ENCODE results near the gene GALNT14.

GALNT14 gene

DNA sequence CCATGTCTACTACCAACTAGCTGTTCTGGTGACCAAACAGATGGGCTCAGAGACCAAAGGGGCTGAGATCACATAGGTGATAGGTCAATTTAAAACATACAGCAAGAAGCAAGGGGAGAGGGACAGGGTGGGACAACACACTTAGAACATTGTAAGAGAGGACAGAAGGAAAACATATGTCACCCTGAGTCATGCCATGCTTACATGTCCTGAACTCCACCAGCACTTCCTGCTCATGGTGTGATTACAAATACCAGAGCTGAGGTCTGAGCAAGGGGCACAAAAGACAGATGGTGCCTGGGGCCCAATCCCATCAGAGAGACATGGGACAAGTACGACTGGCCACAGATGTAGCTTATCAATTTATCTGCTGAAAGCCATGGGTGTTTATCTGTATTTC is 28.7 kb upstream of the GALNT14 start:
- TF ChIP-seq, protein P1, sequence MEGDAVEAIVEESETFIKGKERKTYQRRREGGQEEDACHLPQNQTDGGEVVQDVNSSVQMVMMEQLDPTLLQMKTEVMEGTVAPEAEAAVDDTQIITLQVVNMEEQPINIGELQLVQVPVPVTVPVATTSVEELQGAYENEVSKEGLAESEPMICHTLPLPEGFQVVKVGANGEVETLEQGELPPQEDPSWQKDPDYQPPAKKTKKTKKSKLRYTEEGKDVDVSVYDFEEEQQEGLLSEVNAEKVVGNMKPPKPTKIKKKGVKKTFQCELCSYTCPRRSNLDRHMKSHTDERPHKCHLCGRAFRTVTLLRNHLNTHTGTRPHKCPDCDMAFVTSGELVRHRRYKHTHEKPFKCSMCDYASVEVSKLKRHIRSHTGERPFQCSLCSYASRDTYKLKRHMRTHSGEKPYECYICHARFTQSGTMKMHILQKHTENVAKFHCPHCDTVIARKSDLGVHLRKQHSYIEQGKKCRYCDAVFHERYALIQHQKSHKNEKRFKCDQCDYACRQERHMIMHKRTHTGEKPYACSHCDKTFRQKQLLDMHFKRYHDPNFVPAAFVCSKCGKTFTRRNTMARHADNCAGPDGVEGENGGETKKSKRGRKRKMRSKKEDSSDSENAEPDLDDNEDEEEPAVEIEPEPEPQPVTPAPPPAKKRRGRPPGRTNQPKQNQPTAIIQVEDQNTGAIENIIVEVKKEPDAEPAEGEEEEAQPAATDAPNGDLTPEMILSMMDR (IDR thresholded peaks at IDR 0.05; ENCODE audit: insufficient read depth, low read depth, low read length, missing control alignments): no peak
- DNase-seq (ENCODE audit: low read depth): no peak
- H3K4me3 ChIP-seq (ENCODE audit: low read depth, low read length): no peak overlapping the region

GRCh38 chr2:31163011-31163539 is 24.8 kb upstream of the GALNT14 start:
- no peak for DNase-seq (ENCODE audit: low read depth)
- no peak overlapping the region for H3K4me3 ChIP-seq (ENCODE audit: low read depth, low read length)
- TF ChIP-seq, protein P1 (IDR thresholded peaks at IDR 0.05; ENCODE audit: insufficient read depth, low read depth, low read length, missing control alignments): no peak

DNA sequence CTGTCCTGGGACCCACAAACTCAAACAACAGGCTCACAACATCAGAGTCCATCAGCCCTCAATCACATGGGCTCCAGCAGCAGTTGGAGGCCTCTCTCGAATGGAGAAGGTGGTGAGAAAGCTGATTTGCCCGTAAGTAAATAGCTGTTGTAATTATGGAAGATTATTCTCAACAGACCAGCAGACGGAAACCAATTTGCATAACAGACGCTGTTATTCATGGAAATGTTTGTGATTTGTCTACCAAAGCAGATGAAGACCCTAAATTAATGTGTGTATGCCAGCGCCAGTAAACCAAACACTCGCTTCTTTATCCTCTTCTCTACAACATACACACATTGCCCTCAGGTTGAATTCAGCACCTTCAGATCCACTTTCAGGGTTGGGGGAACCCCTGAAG is 23.4 kb upstream of the GALNT14 start:
- no peak for DNase-seq (ENCODE audit: low read depth)
- H3K4me3 ChIP-seq (ENCODE audit: low read depth, low read length): no peak overlapping the region
- TF ChIP-seq, protein P1 (IDR thresholded peaks at IDR 0.05; ENCODE audit: insufficient read depth, low read depth, low read length, missing control alignments): no peak

DNA sequence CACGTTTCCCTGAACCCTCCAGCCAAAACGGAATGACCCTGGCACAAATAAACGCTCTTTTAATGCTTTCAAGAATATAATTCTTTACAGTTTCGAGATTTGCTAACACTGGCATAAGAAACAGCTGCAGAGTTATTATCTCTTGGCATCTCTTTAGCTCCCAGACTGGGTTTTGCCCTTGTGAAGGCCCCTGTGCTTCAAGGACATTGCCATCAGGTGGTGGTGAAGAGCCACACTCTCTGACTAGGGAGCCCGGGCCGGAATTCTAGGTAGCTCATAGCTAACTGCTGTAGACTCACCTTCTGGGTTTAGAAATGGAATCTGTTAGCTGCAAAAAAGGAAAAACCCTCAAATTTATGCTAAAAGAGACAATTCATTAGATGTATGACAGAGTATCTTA is 13.3 kb upstream of the GALNT14 start:
- no peak overlapping the region for H3K4me3 ChIP-seq (ENCODE audit: low read depth, low read length)
- no peak for DNase-seq (ENCODE audit: low read depth)
- TF ChIP-seq, protein P1 (IDR thresholded peaks at IDR 0.05; ENCODE audit: insufficient read depth, low read depth, low read length, missing control alignments): no peak

DNA sequence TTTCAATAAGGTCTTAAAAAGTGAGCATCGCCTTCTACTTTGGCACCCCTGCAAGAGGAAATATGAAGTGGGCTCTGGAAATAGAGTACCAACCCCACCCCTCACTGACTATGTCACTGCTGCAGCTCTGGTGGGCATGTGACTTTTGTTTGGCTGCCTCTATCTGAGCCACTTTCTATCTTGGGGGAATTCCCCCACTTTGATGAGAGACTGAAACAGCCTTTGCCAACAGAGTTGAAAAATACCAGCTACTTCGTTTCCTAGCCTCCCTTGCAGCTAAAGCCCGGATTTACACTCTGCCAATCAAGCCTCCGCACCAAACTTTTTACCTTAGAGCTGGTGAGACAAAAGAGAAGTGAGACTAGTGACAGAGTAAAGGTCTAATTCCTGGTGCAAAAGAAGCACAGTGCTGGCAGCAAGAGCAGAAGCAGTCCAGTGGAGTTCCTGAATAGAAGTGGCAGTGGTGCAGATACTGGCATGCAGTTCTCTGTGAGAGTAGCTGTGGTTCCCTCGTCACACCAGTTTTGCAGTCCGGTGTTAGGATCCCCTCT is 12.0 kb upstream of the GALNT14 start:
- DNase-seq (ENCODE audit: low read depth): no peak
- TF ChIP-seq, protein P1 (IDR thresholded peaks at IDR 0.05; ENCODE audit: insufficient read depth, low read depth, low read length, missing control alignments): no peak
- H3K4me3 ChIP-seq (ENCODE audit: low read depth, low read length): no peak overlapping the region

DNA sequence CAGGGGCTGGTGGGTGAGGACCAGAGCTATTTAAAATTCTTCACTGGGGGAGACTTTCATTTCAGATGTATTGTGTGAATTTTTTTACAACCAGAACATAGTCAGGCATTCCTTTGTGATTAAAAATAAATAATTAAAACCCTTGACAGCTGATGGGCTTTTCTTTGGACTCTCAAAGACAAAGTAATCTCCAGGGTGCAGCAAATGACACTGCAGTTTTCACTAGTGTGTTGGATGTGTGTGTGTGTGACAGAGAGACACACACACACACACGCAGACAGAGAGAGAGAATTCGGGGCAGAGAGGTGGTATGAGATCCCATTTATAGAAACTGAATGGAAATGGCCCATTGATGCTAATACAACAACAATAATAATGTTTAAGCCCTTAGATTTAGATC is 10.3 kb upstream of the GALNT14 start:
- TF ChIP-seq, protein P1 (IDR thresholded peaks at IDR 0.05; ENCODE audit: insufficient read depth, low read depth, low read length, missing control alignments): no peak
- no peak for DNase-seq (ENCODE audit: low read depth)
- H3K4me3 ChIP-seq (ENCODE audit: low read depth, low read length): no peak overlapping the region

DNA sequence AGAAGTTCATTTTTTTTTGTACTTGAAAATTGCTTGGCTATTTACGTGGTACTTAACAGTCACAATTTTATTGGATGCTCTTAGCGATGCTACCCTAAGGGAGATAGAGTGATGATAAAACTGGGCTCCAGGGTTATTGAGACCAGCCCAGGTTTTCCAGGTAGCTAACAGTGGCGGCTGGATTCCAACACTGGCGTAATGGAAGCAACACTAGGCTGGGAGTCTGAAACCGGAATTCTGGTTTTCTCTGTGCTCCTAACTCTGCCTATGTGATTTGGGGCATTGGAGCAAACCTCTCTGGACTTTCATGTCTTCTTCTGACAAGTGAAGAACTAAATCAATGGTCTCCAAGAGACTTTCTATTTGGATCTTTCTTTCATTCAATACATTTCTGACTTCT is 9.4 kb upstream of the GALNT14 start:
- DNase-seq (ENCODE audit: low read depth): no peak
- TF ChIP-seq, protein P1 (IDR thresholded peaks at IDR 0.05; ENCODE audit: insufficient read depth, low read depth, low read length, missing control alignments): no peak
- H3K4me3 ChIP-seq (ENCODE audit: low read depth, low read length): no peak overlapping the region
